ENCODE data around the gene ASMTL. TPM values are rescaled to one million over a fixed set of nuclear protein-coding genes. Genes with fewer than 3 reads are reported as not detected.

ASMTL gene
- total RNA-seq, 4 donors from 2014 or later, result 19.4 to 27.7 (median 24.4) TPM

DNA sequence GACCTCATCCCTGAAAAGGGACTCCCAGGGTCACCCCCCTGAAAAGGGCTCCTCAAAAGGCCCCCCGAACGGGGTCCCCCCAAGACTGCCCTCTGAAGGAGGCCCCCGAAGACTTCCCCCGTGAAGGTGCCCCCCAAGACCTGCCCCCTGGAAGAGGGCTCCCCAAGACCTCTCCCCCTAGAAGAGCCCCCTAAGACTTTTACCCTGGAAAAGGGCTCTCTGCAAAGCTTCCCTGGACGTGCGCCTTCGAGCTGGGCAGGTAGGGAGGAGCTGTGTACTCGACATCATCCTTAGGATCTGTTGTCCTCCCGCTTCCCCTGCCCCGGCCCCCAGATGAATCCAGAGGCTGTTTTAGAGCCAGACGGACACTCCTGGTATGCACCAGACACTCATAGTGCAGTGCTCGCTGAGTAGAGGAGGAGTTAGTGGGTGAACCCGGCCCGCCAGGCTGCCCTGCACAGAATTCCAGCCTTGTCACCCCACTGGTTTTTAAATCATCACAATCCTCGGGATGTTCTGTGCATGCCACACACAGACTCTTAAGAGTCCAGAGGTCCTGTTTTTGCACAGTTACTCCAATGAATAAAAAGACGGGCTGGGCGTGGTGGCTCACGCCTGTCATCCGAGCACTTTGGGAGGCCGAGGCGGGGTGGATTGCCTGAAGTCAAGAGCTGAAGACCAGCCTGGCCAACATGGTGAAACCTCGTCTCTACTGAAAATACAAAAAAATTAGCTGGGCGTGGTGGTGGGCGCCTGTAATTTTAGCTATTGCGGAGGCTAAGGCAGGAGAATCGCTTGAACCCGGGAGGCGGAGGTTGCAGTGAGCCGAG, 55.1 kb downstream of the ASMTL start:
- Histone ChIP-seq H3K27ac (no peak overlapping the region), H3K36me3 (peaks cover 25% of the 10 kb centered on the region), H3K27me3 (no peaks in the 10 kb centered on the region), H3K4me1 (peaks cover 24% of the 10 kb centered on the region), H3K4me3 (no peak overlapping the region), H3K9me3 (no peaks in the 10 kb centered on the region)
- no peak for TF ChIP-seq POLR2AphosphoS5 (IDR thresholded peaks at IDR 0.05)
- TF ChIP-seq EP300 (IDR thresholded peaks at IDR 0.05), result no peak
- TF ChIP-seq POLR2A (IDR thresholded peaks at IDR 0.05), result no peak
- TF ChIP-seq, protein P1, sequence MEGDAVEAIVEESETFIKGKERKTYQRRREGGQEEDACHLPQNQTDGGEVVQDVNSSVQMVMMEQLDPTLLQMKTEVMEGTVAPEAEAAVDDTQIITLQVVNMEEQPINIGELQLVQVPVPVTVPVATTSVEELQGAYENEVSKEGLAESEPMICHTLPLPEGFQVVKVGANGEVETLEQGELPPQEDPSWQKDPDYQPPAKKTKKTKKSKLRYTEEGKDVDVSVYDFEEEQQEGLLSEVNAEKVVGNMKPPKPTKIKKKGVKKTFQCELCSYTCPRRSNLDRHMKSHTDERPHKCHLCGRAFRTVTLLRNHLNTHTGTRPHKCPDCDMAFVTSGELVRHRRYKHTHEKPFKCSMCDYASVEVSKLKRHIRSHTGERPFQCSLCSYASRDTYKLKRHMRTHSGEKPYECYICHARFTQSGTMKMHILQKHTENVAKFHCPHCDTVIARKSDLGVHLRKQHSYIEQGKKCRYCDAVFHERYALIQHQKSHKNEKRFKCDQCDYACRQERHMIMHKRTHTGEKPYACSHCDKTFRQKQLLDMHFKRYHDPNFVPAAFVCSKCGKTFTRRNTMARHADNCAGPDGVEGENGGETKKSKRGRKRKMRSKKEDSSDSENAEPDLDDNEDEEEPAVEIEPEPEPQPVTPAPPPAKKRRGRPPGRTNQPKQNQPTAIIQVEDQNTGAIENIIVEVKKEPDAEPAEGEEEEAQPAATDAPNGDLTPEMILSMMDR (IDR thresholded peaks at IDR 0.05), result no peak
- 92% methylated on average over 26 of the region's 29 CpGs for WGBS
- peak in 1 of 2 donors; percentile 48 for DNase-seq (ENCODE audit: low spot score in 2 of 2)

DNA sequence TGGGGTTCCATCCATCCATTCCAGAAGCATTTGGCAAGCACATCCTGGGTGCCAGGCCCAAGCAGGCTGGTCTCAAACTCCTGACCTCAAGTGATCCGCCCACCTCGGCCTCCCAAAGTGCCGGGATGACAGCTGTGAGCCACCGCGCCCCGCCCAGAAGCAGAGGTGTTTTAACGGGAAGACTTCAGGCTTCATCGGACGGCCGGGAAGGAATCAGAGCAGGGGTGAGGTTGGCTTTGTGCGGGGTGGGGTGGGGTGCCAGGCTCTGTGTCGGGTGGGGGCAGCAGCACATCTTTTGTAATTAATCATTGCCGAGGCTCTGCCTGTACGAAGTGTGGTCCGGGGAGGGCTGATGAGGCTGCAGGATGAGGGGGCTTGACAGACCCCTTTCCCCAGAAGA, 55.7 kb downstream of the ASMTL start:
- WGBS, result 82% methylated on average over 6 of the region's 15 CpGs
- H3K36me3 ChIP-seq, result peaks cover 25% of the 10 kb centered on the region
- TF ChIP-seq POLR2A (IDR thresholded peaks at IDR 0.05) (no peak), EP300 (IDR thresholded peaks at IDR 0.05) (no peak), POLR2AphosphoS5 (IDR thresholded peaks at IDR 0.05) (no peak)
- TF ChIP-seq, protein P1 (IDR thresholded peaks at IDR 0.05), result no peak

DNA sequence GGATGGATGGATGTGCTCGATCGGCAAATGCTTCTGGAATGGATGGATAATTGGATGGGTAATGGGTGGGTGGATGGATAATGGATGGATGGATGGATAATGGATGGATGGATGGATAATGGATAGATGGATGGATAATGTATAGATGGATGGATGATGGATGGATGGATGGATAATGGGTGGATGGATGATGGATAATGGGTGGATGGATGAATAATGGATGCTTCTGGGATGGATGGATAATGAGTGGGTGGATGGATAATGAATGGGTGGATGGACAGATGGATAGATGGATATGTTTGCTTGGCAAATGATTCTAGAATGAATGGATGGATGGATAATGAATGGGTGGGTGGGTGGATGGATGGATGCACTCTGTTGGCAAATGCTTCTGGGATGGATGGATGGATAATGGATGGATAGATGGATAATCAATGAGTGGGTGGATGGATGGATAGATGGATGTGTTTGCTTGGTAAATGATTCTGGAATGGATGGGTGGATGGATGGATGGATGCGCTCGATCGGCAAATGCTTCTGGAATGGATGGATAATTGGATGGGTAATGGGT, 57.0 kb downstream of the ASMTL start:
- H3K4me1 ChIP-seq, result peaks cover 29% of the 10 kb centered on the region
- H3K27ac ChIP-seq, result no peak overlapping the region
- TF ChIP-seq EP300 (IDR thresholded peaks at IDR 0.05) (no peak), POLR2A (IDR thresholded peaks at IDR 0.05) (no peak), POLR2AphosphoS5 (IDR thresholded peaks at IDR 0.05) (no peak)
- TF ChIP-seq, protein P1 (IDR thresholded peaks at IDR 0.05), result no peak
- peaks cover 14% of the 10 kb centered on the region for H3K36me3 ChIP-seq
- H3K4me3 ChIP-seq, result no peak overlapping the region
- no peaks in the 10 kb centered on the region for H3K27me3 ChIP-seq
- H3K9me3 ChIP-seq, result no peaks in the 10 kb centered on the region
- DNase-seq (ENCODE audit: low spot score in 2 of 2), result no peak
- WGBS, result 92% methylated on average over 5 of the region's 5 CpGs

More for the DNA sequence above, 55.7 kb downstream of the ASMTL start:
- H3K4me1 ChIP-seq, result peaks cover 24% of the 10 kb centered on the region
- H3K27ac ChIP-seq, result no peak overlapping the region
- no peaks in the 10 kb centered on the region for H3K27me3 ChIP-seq
- no peak overlapping the region for H3K4me3 ChIP-seq
- no peaks in the 10 kb centered on the region for H3K9me3 ChIP-seq
- peak in 1 of 2 donors; percentile 56 for DNase-seq (ENCODE audit: low spot score in 2 of 2)

DNA sequence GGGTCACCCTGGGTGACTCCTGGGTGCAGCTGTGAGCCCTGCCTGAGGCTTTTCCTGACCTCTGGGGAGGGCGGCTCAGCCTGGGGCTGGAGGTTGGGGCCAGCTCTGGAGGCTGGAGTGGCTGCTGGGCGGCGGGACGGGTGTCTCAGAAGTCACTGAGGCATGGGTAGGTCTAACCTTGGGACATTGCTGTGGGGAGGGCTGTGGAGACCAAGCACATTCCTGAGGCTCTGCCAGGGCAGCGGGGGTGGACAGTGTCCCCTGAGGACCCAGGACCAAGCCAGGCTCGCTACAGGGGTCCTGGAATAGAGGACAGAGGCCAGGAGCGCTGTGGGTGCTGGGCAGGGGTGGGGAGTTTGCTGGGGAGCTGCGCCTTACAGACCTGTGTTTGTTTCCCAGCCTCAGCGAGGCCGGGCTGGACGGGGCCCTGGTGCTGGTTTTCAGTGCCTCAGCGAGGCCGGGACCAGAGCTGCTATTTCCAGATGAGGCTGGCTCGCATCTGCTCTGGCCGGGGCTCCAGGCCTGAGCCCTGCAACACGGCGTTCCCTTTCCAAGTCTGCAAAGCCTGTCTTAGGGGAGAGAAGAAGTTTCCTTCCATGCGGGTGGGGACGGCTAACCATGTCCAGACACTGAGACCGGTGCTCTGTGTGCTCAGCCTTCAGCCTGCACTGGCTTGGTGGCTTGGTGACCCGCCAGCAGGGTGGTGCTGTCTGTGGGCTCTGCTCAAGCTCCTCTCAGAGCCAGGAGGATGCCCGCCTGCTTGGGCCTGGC, 57.8 kb downstream of the ASMTL start:
- Histone ChIP-seq H3K27me3 (no peaks in the 10 kb centered on the region), H3K36me3 (peaks cover 15% of the 10 kb centered on the region), H3K4me3 (no peak overlapping the region), H3K4me1 (peaks cover 37% of the 10 kb centered on the region), H3K27ac (peak overlapping the region; percentile 62), H3K9me3 (no peaks in the 10 kb centered on the region)
- 82% methylated on average over 8 of the region's 22 CpGs for WGBS
- TF ChIP-seq EP300 (IDR thresholded peaks at IDR 0.05), result no peak
- TF ChIP-seq, protein P1 (IDR thresholded peaks at IDR 0.05), result no peak
- TF ChIP-seq POLR2AphosphoS5 (IDR thresholded peaks at IDR 0.05), result no peak
- TF ChIP-seq POLR2A (IDR thresholded peaks at IDR 0.05), result no peak
- DNase-seq (ENCODE audit: low spot score in 2 of 2), result peak in 1 of 2 donors; percentile 66
